Heart left ventricle (tissue), 16 donors: ENCODE results near the gene CD151. TPM values are rescaled to one million over a fixed set of nuclear protein-coding genes. Genes with fewer than 3 reads are reported as not detected.

Experiments used
- ATAC-seq, 4 donors: fragments of 200-7000 bp; cut with Tn5 transposase; one replicate each; pipeline ENCODE4 v1.9.1; 2020 to 2022; ENCODE audit warnings: moderate library complexity in 4 of 4, mild to moderate bottlenecking in 3 of 4, moderate number of reproducible peaks in 1 of 4
- DNase-seq, 5 donors: peaks; one replicate each; pipeline ENCODE4 v3.0.0-alpha.2; 2020
- H3K27ac ChIP-seq, 12 donors: fragments of 200-600 bp; sonication (generic) in 4 of 12; one replicate each; pipeline versions ENCODE4 v1.5.0 to v1.8.0; 2016 to 2022; ENCODE audit warnings: mild to moderate bottlenecking in 2 of 12
- H3K27me3 ChIP-seq, 9 donors: fragments of 200-600 bp; sonication (generic) in 2 of 9; one replicate each; pipeline versions ENCODE4 v1.5.1 to v1.8.0; 2016 to 2022; ENCODE audit warnings: mild to moderate bottlenecking in 3 of 9
- H3K36me3 ChIP-seq, 9 donors: fragments of 200-600 bp; sonication (generic) in 2 of 9; one replicate each; pipeline versions ENCODE4 v1.5.0 to v1.8.0; 2018 to 2022; ENCODE audit warnings: mild to moderate bottlenecking in 2 of 9
- H3K4me1 ChIP-seq, 12 donors: fragments of 200-600 bp; sonication (generic) in 4 of 12; one replicate each; pipeline versions ENCODE4 v1.5.0 to v1.8.0; 2016 to 2022; ENCODE audit warnings: mild to moderate bottlenecking in 3 of 12
- H3K4me3 ChIP-seq, 12 donors: fragments of 200-600 bp; sonication (generic) in 4 of 12; one replicate each; pipeline versions ENCODE4 v1.5.0 to v1.8.0; 2017 to 2022; ENCODE audit warnings: mild to moderate bottlenecking in 9 of 12, moderate library complexity in 4 of 12
- H3K9me3 ChIP-seq, 12 donors: fragments of 200-600 bp; sonication (generic) in 4 of 12; one replicate each; pipeline versions ENCODE4 v1.5.0 to v1.8.0; 2016 to 2022; ENCODE audit warnings: mild to moderate bottlenecking in 1 of 12
- POLR2A ChIP-seq, 2 donors: fragments of 450-650 bp; IDR thresholded peaks; one replicate each; pipeline ENCODE4 v1.6.1; 2017; ENCODE audit warnings: antibody characterized with exemption in 2 of 2, mild to moderate bottlenecking in 2 of 2, moderate library complexity in 2 of 2
- WGBS, 4 donors: extraction: QIAGEN DNeasy Blood & Tissue Kit in 2 of 4; methylation state at CpG; one replicate each; pipeline versions ENCODE4 v1.1.5 to v1.1.7; 2013 to 2018; 5-methylcytosine and 5-hydroxymethylcytosine counted together
- intact Hi-C, 10 donors: fragments of 100-400 bp; cut with DNase I; formaldehyde crosslinking; loops; one replicate each; pipeline versions ENCODE4 v1.11.1 to v1.14.2; 2022
- polyA plus RNA-seq, 2 donors: library from polyadenylated mRNA; stranded (reverse); fragments of 200-250 nt; gene quantifications; one replicate each; pipeline ENCODE4 v1.2.3, GENCODE V29; 2013
- total RNA-seq, 9 donors: library from RNA; depleted of rRNA in 2 of 9; stranded (reverse); fragments of >200 nt in 2 of 9; fragmentation: NEBNext Ultra II Directional in 3 of 9; extraction: Animal tissue kit (Norgen Biotek cat#: 25700) in 3 of 9; gene quantifications; one replicate each; pipeline versions ENCODE4 v1.1.0 to v1.2.4, GENCODE V29; 2016 to 2023
- TF ChIP-seq, protein P1 (sequence below), 12 donors: fragments of 200-600 bp; sonication (generic) in 4 of 12; IDR thresholded peaks; one replicate each; pipeline versions ENCODE4 v1.5.0 to v1.8.0; 2018 to 2022; ENCODE audit warnings: antibody characterized with exemption in 12 of 12, mild to moderate bottlenecking in 5 of 12
- donor health status: ischemic (EF 13 %, LVEDD 7.1; RV severe dilation, severe dysfunction).
- donor health status: healthy with polysubstance abuse.
- donor health status: DM: no; HTN: yes; CAD: no.
- donor health status: DM: no; HTN: no; CAD: no.
- donor health status: ischemic (EF 25% LVEDD 6.9; RV normal size, moderate dysfunction).
- donor health status: ischemic (EF 25% LVEDD 5.7; RV mildly dilated, moderate dysfunction).
- donor health status: healthy.
- donor health status: DM: yes; HTN: yes; CAD: no.
- donor health status: ischemic (EF 35%, LVEDD 5.7; RV mildly dilated, moderate dysfunction).
- donor health status: nonischemic (EF 11% LVEDD 7.7; RV severe dilation, severe dysfunction).
- donor health status: DM: yes; HTN: yes; CAD: no.
- donor health status: PGD.
- donor health status: ischemic (EF 29% LVEDD 5.4; RV normal size, mild dysfunction).
- donor health status: nonischemic (EF 23%, LVEDD 6.1; RV moderate dilation, normal function).

Gene CD151
- total and polyA plus RNA-seq, 11 donors = 323 to 817 (median 477) TPM

DNA sequence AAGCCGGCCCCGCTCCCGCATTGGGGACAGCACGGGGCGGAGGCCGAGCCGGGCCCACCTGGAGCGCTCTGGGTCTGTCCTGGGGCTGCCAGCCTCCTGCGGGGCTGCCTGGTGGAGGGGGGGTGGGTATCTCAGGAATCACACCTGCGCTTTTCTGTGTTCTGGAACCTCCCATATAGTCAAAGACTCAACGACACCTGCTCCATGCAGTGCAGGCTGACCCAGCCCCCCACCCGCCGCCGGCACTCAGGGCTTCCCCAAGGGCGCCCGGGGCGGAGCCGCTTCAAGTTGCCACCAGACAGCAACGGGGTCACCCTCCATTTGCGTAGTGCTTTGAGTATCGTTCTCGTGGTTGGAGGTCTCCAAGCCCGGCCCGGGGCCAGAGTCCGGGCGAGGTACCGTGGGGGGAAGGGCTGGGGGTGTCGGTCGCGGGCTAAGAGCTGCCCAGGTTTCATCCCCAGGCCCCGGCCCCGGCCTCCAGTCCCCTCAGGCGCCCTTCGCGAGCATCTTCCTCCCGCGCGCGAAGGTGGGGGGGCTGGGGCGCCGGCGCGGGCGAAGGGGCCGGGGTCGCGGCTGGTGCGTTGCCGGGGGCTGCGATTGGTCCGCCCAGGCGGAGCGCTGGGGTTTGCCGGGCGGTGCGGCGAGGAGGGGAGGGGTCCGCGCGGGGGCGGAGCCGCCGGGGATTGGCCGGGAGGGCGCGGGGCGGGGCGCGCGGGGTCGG is 16.5 kb downstream of the CD151 start:
- peaks cover 2 to 76% (median 37%) of the 10 kb centered on the region in 12 donors for H3K4me1 ChIP-seq
- peaks cover 0 to 14% (median 0%) of the 10 kb centered on the region in 9 donors for H3K27me3 ChIP-seq
- ATAC-seq (no peak), DNase-seq (no peak)
- H3K9me3 ChIP-seq = no peaks in the 10 kb centered on the region
- peaks cover 0 to 8% (median 0%) of the 10 kb centered on the region in 9 donors for H3K36me3 ChIP-seq
- 10 to 51% (median 39%) methylated on average over 23 to 71 of the region's 71 CpGs for WGBS, 4 donors
- H3K27ac ChIP-seq = no peak overlapping the region
- peak overlapping the region in 10 of 12 donors; percentile 22 to 63 (median 50) for H3K4me3 ChIP-seq
- TF ChIP-seq, protein P1, sequence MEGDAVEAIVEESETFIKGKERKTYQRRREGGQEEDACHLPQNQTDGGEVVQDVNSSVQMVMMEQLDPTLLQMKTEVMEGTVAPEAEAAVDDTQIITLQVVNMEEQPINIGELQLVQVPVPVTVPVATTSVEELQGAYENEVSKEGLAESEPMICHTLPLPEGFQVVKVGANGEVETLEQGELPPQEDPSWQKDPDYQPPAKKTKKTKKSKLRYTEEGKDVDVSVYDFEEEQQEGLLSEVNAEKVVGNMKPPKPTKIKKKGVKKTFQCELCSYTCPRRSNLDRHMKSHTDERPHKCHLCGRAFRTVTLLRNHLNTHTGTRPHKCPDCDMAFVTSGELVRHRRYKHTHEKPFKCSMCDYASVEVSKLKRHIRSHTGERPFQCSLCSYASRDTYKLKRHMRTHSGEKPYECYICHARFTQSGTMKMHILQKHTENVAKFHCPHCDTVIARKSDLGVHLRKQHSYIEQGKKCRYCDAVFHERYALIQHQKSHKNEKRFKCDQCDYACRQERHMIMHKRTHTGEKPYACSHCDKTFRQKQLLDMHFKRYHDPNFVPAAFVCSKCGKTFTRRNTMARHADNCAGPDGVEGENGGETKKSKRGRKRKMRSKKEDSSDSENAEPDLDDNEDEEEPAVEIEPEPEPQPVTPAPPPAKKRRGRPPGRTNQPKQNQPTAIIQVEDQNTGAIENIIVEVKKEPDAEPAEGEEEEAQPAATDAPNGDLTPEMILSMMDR (IDR thresholded peaks at IDR 0.05) = no peak
- TF ChIP-seq POLR2A (IDR thresholded peaks at IDR 0.05) = no peak
- intact Hi-C loops = loop anchor here in 5 of 10 donors (2.0 to 5.0 kb wide), 2 partner anchors 202 to 203 kb away; no protein-coding TSS in a partner anchor

DNA sequence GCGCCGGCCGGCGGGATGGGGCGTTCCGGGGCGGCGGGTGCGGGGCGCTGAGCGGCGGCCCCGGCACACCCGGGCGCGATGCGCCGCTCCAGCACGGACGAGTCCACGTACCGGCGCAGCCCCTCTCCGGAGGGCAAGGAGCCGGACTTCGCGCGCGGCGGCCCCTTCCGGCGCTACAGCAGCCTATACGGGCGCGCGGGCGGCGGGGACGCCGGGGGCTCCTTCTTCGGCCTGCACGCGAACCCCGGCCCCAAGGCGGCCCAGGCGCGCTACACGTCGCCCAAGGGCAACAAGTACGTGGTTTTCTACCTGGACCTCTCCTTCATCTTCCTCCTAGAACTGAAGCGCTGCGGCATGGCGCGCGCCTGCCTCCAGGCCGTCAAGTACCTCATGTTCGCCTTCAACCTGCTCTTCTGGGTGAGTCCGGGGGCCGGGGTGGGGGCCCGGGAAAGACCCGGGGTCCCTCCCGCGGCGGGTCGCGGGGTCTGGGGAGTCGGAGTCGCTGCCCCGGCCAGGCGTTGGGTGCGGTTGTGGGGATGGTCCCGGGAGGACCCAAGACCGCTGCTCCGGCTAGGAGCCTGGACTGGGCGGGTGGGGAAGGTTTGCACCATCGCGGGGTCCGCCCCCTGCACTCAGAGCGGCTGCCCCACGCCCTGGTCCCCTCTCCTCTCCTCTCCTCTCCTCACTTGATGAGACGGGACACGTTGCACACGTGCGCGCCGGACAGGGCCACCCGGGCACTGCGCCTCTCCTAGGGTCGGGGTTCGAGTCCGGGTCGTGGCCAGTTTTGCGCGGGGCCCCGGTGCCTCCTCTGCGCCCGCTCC is 17.4 kb downstream of the CD151 start:
- ATAC-seq (no peak), DNase-seq (no peak)
- intact Hi-C loops = loop anchor here in 6 of 10 donors (2.0 to 10.0 kb wide), 3 partner anchors 55 to 202 kb away; no protein-coding TSS in a partner anchor
- TF ChIP-seq POLR2A (IDR thresholded peaks at IDR 0.05) = no peak
- TF ChIP-seq, protein P1 (IDR thresholded peaks at IDR 0.05) = no peak
- peaks cover 0 to 8% (median 0%) of the 10 kb centered on the region in 9 donors for H3K36me3 ChIP-seq
- peak overlapping the region in 9 of 12 donors; percentile 26 to 63 (median 52) for H3K4me3 ChIP-seq
- 36 to 66% (median 48%) methylated on average over 59 to 97 of the region's 97 CpGs for WGBS, 4 donors
- no peaks in the 10 kb centered on the region for H3K9me3 ChIP-seq
- peaks cover 0 to 70% (median 31%) of the 10 kb centered on the region in 12 donors for H3K4me1 ChIP-seq
- peak overlapping the region in 1 of 12 donors; percentile 14 for H3K27ac ChIP-seq
- H3K27me3 ChIP-seq = peaks cover 0 to 14% (median 0%) of the 10 kb centered on the region in 9 donors

DNA sequence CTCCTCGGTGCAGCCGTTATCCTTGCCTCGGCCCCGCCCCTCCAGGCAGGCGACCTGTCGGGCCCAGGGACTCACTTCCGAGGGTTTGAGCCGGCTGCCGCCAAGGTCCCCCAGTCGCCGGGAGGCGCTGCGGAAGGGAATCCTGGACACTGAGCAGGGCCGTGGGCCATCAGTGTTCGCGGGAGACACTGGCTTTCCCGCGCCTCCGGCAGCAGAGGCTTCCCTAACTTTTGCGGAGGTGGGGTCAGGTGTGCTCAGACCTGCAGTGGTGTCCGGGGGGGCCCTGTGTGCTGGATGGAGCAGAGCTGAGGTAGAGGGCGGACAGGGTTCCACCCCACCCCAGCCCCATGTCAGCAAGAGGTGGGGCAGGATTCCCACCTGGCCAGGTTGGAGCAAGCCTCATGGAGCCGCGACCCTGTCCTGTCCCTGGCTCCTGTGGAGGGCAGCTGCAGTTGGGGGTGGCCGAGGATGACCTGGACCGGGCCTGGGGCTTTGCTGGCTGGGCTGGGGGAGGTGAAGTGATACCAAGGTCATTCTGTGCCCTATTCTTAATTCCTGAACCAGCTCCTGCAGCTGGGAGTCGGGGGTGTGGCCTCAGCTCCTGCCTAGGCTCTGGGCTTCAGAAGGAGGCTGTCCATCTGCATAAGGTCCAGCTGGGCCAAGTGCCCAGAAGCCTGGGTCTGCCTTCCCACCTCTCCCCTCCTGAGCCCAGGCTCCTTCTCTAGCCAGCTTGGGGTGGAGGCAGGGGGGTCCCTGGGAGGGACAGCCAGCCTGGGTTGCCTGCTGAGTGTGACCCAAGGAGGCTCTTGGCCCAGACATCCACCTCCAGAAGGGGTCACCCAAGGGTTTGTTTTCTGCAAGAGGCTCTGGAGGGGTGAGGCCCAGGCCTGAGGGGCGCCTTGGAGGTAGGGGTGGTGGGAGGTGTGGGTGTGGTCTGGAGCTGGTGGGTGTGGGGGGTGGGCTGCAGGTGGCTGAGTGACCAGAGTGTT is 18.3 kb downstream of the CD151 start:
- TF ChIP-seq POLR2A (IDR thresholded peaks at IDR 0.05) = no peak
- TF ChIP-seq, protein P1 (IDR thresholded peaks at IDR 0.05) = no peak
- Histone ChIP-seq H3K36me3 (peaks cover 0 to 8% (median 0%) of the 10 kb centered on the region in 9 donors), H3K4me1 (peaks cover 0 to 70% (median 23%) of the 10 kb centered on the region in 12 donors), H3K9me3 (no peaks in the 10 kb centered on the region), H3K27ac (no peak overlapping the region), H3K27me3 (peaks cover 0 to 14% (median 0%) of the 10 kb centered on the region in 9 donors), H3K4me3 (no peak overlapping the region)
- DNase-seq = no peak
- WGBS, 4 donors = 75 to 81% (median 76%) methylated on average over 11 to 28 of the region's 28 CpGs
- intact Hi-C loops = loop anchor here in 1 of 10 donors (10.0 kb wide), 1 partner anchor 54 kb away; no protein-coding TSS in a partner anchor
- ATAC-seq = no peak
